ENCODE measurements around the gene FLT3.

- TF ChIP-seq POLR2AphosphoS5 (IDR thresholded peaks at IDR 0.05) (no peak), EP300 (IDR thresholded peaks at IDR 0.05) (no peak), POLR2A (IDR thresholded peaks at IDR 0.05; ENCODE audit: low read depth) (no peak)
Measured at GRCh38 chr13:27962982-27963381, 137.4 kb downstream of the FLT3 start.

Measured in esophagus muscularis mucosa (tissue), 3 donors.